Transverse colon (tissue), 4 donors: ENCODE measurements around the gene CYTH3.

Experiments
- EP300 ChIP-seq: sonication (generic); formaldehyde crosslinking; IDR thresholded peaks from one replicate; pipeline ENCODE4 v1.6.1; 2017; ENCODE audit warnings: antibody characterized with exemption, low read depth
- POLR2AphosphoS5 ChIP-seq, 3 donors: sonication (generic); formaldehyde crosslinking; IDR thresholded peaks; one replicate each; pipeline ENCODE4 v1.6.1; 2016; ENCODE audit warnings: antibody characterized with exemption in 3 of 3
- TF ChIP-seq, protein P1 (sequence below), 5 experiments: fragments of 200-600 bp in 3 of 5; fragments of 450-650 bp in 2 of 5; sonication (generic) in 3 of 5; IDR thresholded peaks; 1 replicate in 2 of 5; 2 replicates in 3 of 5; pipeline ENCODE4 v1.5.1; 2016 to 2017; ENCODE audit warnings: antibody characterized with exemption in 5 of 5, inconsistent platforms in 3 of 5, mild to moderate bottlenecking in 2 of 5, moderate library complexity in 1 of 5

- TF ChIP-seq, protein P1, sequence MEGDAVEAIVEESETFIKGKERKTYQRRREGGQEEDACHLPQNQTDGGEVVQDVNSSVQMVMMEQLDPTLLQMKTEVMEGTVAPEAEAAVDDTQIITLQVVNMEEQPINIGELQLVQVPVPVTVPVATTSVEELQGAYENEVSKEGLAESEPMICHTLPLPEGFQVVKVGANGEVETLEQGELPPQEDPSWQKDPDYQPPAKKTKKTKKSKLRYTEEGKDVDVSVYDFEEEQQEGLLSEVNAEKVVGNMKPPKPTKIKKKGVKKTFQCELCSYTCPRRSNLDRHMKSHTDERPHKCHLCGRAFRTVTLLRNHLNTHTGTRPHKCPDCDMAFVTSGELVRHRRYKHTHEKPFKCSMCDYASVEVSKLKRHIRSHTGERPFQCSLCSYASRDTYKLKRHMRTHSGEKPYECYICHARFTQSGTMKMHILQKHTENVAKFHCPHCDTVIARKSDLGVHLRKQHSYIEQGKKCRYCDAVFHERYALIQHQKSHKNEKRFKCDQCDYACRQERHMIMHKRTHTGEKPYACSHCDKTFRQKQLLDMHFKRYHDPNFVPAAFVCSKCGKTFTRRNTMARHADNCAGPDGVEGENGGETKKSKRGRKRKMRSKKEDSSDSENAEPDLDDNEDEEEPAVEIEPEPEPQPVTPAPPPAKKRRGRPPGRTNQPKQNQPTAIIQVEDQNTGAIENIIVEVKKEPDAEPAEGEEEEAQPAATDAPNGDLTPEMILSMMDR (IDR thresholded peaks at IDR 0.05) = no peak
- no peak for TF ChIP-seq EP300
- TF ChIP-seq POLR2AphosphoS5 (IDR thresholded peaks at IDR 0.05) = no peak
Measured at GRCh38 chr7:6210621-6211372, 61.6 kb downstream of the CYTH3 start.
